GM21526 (cell line): Measurements from ENCODE around the gene BEST1.
"Not testable (repeated sequence)": the region's sequence is repeated elsewhere in the genome, so short reads cannot be mapped to it uniquely, and the experiment has no call there.

Experiments used
- ATAC-seq: cut with Tn5 transposase; IDR thresholded peaks from one replicate; pipeline ENCODE4 v1.9.1; 2021; ENCODE audit warnings: moderate library complexity; ENCODE audit not compliant: unreplicated experiment, low FRiP score

Gene BEST1

DNA sequence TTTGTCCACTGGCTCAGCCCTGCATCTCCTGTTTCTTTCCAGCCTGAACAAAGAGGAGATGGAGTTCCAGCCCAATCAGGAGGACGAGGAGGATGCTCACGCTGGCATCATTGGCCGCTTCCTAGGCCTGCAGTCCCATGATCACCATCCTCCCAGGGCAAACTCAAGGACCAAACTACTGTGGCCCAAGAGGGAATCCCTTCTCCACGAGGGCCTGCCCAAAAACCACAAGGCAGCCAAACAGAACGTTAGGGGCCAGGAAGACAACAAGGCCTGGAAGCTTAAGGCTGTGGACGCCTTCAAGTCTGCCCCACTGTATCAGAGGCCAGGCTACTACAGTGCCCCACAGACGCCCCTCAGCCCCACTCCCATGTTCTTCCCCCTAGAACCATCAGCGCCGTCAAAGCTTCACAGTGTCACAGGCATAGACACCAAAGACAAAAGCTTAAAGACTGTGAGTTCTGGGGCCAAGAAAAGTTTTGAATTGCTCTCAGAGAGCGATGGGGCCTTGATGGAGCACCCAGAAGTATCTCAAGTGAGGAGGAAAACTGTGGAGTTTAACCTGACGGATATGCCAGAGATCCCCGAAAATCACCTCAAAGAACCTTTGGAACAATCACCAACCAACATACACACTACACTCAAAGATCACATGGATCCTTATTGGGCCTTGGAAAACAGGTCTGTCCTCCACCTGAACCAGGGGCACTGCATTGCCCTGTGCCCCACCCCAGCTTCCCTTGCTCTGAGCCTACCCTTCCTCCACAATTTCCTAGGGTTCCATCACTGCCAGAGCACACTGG lies 12.3 kb downstream of the BEST1 start:
- no peak for ATAC-seq

DNA sequence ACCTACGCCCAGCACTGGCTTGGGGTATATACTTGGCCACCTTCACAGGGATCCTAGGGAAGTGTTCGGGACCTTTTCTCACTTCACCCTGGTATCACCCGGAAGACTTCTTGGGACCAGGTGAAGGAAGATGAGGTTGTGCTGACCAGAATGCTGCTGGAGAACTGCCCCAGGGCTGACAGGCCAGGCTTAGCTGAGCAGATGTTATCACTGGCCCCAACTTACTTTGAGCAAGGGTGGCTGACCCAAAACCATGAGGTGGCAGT lies 12.8 kb downstream of the BEST1 start:
- no peak for ATAC-seq

DNA sequence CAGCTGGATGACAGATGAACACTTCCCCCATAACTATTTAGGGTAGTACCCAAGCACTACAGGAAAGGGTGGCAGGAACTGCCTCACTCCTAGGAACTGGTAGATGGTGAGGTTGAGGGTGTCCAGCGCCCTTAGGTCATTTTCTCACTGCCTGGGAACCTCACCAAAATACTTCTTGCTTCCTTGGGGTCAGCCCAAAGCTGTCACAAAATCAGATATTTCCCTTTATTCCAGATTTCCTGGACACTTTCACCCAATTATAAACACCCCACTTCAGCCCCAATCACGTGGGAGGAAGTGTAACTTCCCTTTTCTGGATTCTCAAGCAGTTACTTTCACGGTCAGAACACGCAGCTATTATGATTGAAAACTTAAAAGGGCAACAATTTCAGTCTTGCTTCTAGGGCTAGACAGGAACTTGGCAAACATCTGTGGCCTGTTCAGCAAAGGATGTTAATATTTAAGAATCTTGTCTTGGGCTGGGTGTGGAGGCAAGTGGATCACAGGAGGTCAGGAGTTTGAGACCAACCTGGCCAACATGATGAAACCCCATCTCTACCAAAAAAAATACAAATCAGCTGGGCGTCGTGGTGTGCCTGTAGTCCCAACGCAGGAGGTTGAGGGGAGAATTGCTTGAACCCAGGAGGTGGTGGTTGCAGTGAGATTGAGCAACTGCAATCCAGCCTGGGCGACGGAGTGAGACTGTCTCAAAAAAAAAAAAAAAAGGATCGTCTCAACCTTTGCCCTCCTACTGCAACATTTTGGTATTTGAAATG lies 13.3 kb downstream of the BEST1 start:
- no peak for ATAC-seq

DNA sequence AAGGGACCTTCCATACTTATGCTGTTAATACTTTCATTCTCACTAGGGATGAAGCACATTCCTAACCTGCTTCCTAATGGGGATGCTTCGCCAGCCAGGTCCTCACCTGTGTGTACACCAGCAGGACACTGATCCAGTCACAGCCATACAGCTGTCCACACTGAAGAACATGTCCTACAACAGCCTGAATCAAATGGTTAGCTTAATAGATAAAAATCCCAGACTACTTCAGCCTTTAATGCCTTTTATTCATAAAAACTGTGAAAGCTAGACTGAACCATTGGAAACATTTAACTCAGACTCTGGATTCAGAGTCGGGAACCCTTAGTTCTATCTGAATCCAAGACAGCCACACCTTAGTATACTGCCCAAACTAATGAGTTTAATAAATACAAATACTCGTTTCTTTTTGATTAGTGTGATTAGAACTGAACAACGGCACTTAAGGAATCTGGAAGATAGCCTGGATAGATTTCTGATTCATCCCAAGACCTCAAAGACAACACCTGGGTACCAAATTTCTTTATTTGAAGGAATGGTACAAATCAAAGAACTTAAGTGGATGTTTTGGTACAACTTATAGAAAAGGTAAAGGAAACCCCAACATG lies 14.0 kb downstream of the BEST1 start:
- no peak for ATAC-seq

DNA sequence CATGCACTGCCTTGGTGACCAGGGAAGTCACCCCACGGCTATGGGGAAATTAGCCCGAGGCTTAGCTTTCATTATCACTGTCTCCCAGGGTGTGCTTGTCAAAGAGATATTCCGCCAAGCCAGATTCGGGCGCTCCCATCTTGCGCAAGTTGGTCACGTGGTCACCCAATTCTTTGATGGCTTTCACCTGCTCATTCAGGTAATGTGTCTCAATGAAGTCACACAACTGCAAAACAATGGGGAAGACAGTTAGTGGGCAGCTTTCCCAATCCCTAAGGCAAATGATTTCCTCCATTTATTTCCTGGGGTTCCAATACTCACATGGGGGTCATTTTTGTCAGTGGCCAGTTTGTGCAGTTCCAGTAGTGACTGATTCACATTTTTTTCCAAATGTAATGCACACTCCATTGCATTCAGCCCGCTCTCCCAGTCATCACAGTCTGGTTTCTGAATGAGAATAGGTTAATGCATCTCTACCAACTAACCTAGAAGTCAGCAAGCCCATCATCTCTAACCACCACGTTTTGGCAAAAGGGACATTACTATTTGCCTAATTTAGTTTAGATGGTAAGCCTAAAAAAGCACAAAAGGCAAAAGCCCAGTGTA lies 14.6 kb downstream of the BEST1 start:
- ATAC-seq = not testable (repeated sequence)

DNA sequence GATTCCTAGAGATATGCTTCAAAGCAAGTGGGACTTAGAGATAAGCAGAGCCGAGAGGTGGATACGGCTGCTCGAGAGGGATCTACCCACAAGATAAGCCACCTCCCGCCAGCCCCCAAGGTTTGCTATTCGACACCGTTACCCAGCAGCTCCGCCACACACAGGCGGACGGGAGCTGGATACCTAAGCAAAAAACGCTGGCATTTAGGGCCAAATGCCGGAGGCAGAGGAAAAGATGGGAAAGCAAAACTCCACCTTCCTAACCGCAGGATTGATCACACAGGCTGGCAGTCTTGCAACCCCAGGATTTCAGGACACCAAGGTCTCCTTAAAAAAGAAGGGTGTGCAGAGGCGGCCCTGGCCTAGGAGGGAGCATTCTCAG lies 16.6 kb downstream of the BEST1 start:
- ATAC-seq = no peak

DNA sequence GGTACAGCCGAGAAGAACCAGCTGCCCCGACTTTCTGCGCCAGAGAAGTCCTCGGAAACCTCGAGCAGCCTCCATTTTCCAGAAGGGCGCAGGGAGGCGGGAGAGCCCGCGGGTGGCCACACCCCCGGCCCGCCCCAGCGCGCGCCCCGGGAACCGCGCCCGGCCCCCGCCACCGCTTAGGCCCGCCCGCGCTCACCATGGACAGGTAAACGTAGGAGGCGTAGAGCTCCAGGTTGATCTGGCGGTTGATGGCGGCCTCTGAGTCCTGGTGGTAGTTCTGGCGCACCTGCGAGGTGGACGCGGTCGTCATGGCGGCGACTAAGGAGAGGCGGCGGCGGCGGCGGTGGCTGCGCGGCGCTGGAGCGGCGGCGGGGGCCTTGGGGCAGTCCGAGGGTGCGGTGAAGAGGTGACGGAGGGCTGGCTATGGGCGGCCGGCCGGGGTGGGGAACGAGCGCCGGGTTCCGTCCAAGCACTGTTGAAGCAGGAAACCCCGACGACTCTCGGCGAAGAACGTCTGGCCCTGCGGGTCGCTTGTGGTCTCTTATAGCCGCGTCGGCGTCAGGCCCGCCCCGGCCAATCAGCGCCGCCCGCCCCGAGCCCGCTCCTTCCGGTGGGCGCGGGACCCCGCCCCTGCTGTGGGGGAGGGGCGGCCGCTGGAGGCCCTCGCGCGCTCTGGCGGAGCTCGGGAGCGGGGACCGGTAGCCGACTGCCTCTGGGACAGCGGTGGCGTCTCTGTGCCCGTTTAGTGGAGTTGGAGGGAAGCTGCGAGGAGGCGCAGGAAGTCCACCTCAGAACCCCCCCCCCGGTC lies 17.2 kb downstream of the BEST1 start, which contains the start of gene FTH1:
TSS of gene FTH1 (minus strand) at position 519 of the 808 bp plus-strand sequence. CDS start at position 310, 209 bp downstream.
- peak; percentile 51 for ATAC-seq

DNA sequence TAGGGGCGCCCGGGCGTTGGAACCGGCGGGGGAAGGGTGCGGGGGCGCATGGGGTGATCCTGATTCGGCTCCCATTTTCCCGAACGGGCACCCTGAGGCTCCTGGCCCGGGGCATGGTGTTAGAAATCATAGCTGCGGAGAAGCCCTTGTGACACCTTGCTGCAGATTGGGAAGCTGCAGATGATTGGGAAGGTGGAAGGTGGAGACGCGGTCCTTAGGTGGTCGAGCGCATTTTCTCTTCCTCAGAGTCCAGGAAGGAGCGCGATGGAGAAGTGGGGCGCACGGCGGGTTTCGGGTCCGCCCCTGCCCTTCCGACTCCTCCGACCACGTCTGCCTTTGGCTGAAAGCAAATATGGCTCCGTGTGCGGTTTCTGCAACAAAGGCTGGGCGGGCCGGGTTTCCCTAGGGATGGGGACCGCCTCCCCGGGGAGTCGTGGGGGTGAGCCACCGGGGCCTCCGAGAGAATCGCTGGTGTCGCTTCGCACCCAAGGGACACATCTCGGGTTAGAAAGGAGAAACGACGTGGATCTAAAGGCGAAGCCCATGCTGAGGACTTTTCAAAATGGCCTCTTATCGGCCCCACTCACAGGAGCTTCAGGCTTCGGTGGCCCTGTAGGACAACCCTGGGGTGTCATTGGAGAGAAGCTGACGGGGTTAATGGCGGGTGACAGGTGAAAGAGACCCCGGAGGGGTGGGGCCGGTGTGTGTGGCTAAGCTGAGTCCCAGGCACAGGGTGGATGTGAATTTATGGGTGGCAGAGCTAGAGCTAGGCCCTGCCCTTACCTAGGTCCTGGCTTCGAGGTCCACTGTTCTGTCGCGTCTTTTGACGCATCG lies 18.0 kb downstream of the BEST1 start:
- peak; percentile 19 for ATAC-seq

DNA sequence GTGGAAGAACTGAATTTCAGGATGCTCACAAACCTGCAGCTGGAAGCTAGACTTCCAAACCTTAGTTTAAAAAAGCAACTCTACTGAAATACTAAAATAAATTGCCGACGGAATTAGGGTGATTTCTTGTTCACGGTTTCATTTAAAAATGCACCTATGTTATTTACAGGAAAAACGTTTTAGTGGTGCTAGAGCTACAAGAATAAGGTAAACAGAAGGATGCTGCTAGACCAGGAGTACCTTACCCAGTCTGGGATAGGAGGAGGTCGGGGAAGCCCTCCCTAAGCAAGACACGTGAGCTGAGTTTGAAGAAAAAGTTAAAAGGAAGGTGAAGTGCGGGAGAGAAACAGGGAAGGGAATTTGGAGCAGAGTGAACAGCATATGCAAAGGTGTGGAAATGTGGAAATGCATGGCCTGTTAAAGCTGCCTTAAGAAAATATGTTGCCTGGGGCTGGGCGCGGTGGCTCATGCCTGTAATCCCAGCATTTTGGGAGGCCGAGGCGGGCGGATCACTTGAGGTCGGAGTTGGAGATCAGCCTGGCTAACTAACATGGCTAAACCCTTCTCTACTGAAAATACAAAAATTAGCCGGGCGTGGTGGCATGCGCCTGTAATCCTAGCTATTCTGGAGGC lies 18.7 kb downstream of the BEST1 start:
- ATAC-seq = no peak

DNA sequence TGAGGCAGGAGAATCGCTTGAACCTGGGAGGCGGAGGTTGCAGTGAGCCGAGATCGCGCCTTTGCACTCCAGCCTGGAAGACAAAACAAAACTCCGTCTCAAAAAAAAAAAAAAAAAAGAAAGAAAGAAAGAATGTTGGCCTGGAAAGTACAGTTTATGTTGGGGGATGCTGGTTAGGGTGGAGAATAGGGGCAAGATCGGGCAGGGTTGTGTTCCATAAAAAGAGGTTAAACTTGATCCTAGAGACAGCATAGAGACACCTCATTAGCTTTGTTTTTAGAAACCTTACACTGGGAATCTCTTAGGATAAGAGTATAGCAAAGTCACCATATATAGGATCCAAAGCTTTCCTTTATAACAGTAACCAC lies 19.2 kb downstream of the BEST1 start:
- no peak for ATAC-seq

DNA sequence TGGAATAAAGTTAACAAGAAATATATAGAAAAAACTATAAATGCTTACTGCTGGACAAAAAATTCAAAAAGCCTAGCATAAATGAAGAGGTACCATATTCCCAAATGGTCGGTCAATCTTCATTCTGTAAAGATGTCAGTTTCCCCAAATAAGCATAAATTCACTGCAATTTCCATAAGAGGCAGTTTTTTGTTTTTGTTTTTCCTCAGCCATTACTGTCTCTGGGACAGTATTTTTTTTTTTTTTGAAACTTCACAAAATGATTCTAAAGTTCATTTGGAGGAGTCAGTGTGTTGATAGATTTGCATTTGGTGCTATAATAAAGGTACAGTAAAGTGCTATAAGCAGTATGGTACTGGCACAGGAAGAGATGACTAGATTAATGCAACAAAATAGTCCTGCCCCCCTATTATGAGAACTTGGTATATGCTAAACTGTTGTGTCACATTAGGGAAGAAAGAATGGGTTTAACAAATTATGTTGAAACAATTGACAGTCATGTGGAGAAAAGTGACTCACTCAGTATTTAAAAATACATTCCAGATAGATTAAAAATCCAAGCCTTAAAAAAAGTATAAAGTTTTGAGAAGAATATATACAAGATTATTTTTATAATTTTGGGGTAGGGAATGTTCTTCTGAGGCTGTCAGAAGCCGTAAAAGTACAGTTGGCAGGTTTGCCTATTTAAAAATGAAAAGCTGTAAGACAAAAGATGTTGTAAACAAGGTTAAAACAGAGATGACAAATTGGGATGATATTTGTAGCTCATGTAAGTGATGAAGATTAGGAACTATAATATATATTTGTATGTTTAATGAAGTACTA lies 19.9 kb downstream of the BEST1 start:
- no peak for ATAC-seq

DNA sequence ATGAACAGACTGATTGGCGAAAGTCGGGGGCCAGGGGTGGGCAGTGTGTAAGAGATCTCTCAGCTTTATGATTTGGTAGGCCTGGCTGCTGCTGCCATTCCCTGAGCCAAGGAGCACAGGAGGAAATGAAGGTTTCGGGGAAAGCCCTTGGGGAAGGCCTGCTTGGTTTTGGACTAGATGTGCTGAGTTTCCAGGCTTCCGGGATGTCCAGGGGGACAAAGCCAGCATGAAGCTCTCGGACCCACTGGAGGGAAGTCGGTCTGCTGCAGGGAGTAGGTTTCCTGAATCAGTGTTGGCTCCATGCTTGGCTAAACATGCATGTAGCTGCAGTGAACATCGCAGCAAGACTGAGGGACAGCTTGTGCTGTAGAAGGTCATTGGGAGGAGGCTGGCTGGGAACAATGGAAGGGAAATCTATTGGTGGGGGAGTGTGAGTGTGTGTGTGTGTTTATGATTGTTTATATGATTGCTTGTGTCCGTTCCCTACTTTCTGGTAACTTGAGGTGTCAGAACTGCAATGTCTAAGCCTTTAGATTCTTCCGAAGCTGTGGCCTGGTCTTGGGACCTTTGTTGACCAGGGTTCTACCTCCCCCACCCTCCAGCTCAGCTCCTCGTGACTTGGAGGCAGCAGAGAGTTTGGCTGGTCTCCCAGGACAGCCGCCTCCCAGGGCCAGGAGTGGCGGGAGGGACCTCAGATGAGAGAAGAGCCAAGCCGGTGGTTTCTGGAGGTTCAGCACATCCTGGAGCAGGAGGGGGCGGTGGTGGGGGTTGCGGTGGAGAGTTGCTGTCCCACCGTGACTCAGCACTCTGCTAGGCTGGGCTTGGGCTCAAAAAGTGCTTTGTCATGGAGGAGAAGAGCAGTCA lies 21.3 kb downstream of the BEST1 start:
- ATAC-seq = no peak

DNA sequence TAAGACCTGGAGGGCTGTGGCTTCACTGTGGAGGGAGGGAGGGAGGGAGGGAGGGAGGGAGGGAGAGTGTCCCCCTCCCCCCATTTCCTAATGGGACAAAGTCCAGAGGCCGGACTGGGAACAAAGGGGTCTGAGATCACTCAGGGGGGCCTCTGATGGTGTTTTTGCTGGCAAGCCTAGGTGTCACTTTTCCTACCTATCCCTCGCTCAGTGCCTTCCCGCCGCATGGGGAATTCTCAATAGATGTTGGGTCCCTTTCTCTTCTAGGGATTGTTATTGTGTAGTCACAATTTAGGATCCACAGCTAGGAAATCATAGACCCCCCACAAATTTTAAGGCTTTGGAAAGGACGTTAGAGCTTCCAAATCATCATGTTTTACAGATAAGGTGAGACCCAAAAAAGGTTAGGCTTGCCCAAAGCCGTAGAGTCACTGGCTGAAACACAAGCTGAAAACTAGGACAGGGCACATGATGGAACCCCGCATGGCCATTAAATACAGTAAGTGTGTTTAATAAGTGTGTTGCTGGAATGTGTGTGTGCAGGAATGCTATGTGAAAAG lies 22.0 kb downstream of the BEST1 start:
- no peak for ATAC-seq

DNA sequence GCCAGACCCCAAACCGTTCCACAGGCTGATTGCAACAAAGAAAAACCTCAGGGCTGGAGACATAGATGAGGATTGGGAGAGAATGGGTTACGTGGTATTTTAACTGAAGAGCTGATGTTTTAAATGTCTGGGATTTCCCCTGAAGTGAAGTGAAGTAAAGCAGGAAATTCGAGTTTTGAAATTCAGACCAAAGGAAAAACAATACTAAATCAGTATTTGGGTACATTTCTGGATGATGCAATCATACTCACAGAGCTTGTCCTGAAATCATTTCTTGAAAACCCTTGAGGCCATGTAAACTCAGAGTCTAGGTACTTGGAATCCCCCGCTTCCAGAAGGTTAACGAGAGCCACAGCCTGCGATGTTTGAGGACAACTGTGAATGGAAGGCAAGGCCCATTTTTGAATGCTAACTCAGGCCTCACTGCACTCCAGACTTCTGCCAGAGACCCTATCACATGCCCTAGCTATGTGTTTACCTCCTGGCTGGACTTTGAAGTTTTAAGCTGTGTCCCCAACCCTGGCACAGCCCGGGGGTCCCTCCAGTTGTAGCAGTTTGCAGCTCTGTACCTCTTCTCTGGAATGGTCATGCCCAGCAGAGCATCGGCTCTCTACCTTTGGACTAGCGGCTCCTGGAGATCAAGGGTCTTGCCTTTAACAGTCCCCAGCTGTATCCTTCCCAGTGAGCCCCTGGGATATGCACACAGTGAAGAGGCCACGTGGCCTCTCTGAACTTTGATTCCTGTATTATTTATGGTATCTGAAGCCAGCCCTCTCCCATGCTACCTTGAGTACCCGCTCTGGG lies 22.7 kb downstream of the BEST1 start:
- ATAC-seq = no peak

DNA sequence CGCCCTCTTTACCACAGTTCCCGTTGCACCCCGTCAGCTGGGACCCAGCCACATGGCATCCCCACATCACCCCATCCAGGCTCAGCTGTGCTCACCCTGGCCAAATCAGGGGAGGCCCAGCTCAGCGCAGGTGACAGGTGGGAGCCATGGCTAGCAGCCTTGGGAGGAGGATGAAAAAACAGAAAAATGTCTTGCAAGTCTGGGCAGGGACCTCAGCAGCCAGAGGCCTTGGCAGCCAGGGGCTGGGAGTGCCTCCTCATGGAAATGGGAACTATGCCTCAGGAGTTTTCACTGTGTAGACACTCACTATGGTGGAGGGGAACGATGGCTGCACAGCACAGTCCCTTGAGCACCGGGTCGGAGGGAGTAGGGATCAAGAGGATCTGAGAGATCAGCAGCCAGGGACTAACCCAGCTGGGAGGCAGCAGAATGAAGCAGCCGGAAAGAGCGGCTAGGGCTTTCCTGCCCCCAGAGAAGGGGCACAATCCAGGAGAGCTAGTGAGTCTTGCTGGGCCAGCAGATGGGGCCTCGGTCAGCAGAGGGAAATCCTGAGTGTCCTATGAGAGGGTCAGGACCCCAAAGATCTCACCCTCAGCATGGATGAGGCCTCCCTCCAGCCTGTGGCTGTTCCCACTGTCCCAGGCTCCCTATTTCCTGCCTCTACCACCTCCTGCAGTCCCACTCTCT lies 23.5 kb downstream of the BEST1 start:
- ATAC-seq = no peak
